B cell (primary cell): ENCODE data around the gene TMEM82.

Experiments
- CTCF ChIP-seq: fragments of 200-600 bp; IDR thresholded peaks from one replicate; pipeline ENCODE4 v1.8.0; 2022; ENCODE audit warnings: antibody characterized with exemption, mild to moderate bottlenecking
- EZH2 ChIP-seq: IDR thresholded peaks from 2 replicates; pipeline ENCODE4 v1.6.1; 2012; ENCODE audit warnings: borderline replicate concordance, low read depth, mild to moderate bottlenecking, moderate library complexity, low read length; ENCODE audit not compliant: insufficient read depth, poor library complexity, severe bottlenecking

- no peak for TF ChIP-seq CTCF
- no peak for TF ChIP-seq EZH2
Measured at GRCh38 chr1:15712168-15712567, 30.1 kb upstream of the TMEM82 start.
